ENCODE results near the gene GNA12.

Gene GNA12

GRCh38 chr7:2844153-2845033 is at the start of gene GNA12:
TSS of gene GNA12 (minus strand) at chr7:2844308. CDS start at chr7:2844161, 147 bp downstream.
- DNase-seq: peak; percentile 98 to 99

- no peak for DNase-seq
Observed at GRCh38 chr7:2893411-2893861, 49.3 kb upstream of the GNA12 start.

- DNase-seq: no peak
Observed at GRCh38 chr7:2892549-2892948, 48.4 kb upstream of the GNA12 start.

GRCh38 chr7:2887816-2888215 is 43.7 kb upstream of the GNA12 start:
- no peak for DNase-seq

GRCh38 chr7:2886900-2887299 is 42.8 kb upstream of the GNA12 start:
- DNase-seq: peak; percentile 72 to 76

- no peak for DNase-seq
Observed at GRCh38 chr7:2886391-2886790, 42.3 kb upstream of the GNA12 start.

GRCh38 chr7:2884161-2884560 is 40.1 kb upstream of the GNA12 start:
- DNase-seq: no peak

- DNase-seq: no peak
Observed at GRCh38 chr7:2883101-2883500, 39.0 kb upstream of the GNA12 start.

GRCh38 chr7:2882111-2882510 is 38.0 kb upstream of the GNA12 start:
- no peak for DNase-seq

GRCh38 chr7:2880874-2881533 is 36.9 kb upstream of the GNA12 start:
- no peak for DNase-seq

- DNase-seq: no peak
Observed at GRCh38 chr7:2880051-2880450, 35.9 kb upstream of the GNA12 start.

GRCh38 chr7:2879354-2879753 is 35.2 kb upstream of the GNA12 start:
- DNase-seq: no peak

GRCh38 chr7:2878306-2878705 is 34.2 kb upstream of the GNA12 start:
- no peak for DNase-seq

- no peak for DNase-seq
Observed at GRCh38 chr7:2876031-2876731, 32.1 kb upstream of the GNA12 start.

- DNase-seq: no peak
Observed at GRCh38 chr7:2873686-2874551, 29.8 kb upstream of the GNA12 start.

GRCh38 chr7:2873146-2873545 is 29.0 kb upstream of the GNA12 start:
- DNase-seq: no peak

- no peak for DNase-seq
Observed at GRCh38 chr7:2872296-2872874, 28.3 kb upstream of the GNA12 start.

- DNase-seq: peak; percentile 53 to 74
Observed at GRCh38 chr7:2870471-2870931, 26.4 kb upstream of the GNA12 start.

GRCh38 chr7:2869981-2870380 is 25.9 kb upstream of the GNA12 start:
- DNase-seq: no peak

- DNase-seq: no peak
Observed at GRCh38 chr7:2866601-2867000, 22.5 kb upstream of the GNA12 start.

GRCh38 chr7:2864999-2865670 is 21.0 kb upstream of the GNA12 start:
- DNase-seq: peak; percentile 78
